Measurements from ENCODE around the gene TNFAIP8. TPM values are rescaled to one million over a fixed set of nuclear protein-coding genes. Genes with fewer than 3 reads are reported as not detected.

The TNFAIP8 gene
- total and polyA plus RNA-seq, 9 of the 15 experiments (the other 6 are each of a cell fraction or from before 2014, with no cell fraction given), result 29.9 to 52.2 (median 44.8) TPM

DNA sequence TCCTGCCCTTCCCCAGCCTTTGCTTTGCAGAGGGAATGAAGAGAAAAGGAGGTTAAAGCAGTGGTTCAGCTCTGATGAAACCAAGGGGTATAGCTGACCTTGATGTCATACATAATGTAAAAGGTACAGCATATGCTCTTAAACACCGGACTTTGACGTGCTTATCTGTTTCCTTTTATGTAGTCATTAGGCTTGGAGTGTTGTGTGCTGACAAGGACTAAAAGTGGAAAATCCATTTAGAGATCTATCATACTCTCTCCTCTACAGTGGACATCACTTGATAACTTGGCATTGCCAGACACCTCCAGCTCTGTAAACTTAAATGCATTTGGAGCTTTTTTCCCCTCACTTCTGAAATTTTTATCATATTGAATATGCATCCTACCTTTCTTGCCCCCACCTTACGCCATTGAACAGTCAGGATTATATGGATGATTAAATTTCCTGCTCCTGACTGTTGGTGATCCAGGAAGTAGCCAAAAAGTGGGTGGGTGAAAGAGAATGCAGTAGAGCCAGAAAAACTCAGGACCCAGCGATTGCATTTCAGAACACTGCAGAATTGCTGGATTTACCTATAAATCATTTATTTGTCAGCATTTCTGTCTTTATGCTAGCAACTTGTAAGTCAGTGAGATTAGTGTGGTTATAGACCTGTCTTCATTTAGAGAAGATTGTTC is 4.1 kb downstream of the TNFAIP8 start:
- FAIRE-seq (peak; percentile 55), ATAC-seq (peak; percentile 58), DNase-seq (ENCODE audit: extremely low read depth in 1 of 4, low spot score in 3 of 4) (peak in 1 of 4 experiments; percentile 49)
- peak overlapping the region; percentile 9; the same call in 1 of the 2 replicates for H3K4me2 ChIP-seq (ENCODE audit: insufficient read depth, low read length)
- TF ChIP-seq SAFB (IDR thresholded peaks at IDR 0.05; ENCODE audit: borderline replicate concordance, low read depth, low read length), result no peak
- no peak for TF ChIP-seq ATF1 (CRISPR knock-in tag; IDR thresholded peaks at IDR 0.05)
- TF ChIP-seq ATF1 (tag; IDR thresholded peaks at IDR 0.05), result 0 out of 2 replicates have a peak, but pooled peaks have one; percentile 16
- TF ChIP-seq TCF3 (CRISPR knock-in tag; IDR thresholded peaks at IDR 0.05), result peak; percentile 52; the same call in 1 of the 2 replicates
- TF ChIP-seq ARID1B (IDR thresholded peaks at IDR 0.05), result 0 out of 2 replicates have a peak, but pooled peaks have one; percentile 22
- TF ChIP-seq, protein P1, sequence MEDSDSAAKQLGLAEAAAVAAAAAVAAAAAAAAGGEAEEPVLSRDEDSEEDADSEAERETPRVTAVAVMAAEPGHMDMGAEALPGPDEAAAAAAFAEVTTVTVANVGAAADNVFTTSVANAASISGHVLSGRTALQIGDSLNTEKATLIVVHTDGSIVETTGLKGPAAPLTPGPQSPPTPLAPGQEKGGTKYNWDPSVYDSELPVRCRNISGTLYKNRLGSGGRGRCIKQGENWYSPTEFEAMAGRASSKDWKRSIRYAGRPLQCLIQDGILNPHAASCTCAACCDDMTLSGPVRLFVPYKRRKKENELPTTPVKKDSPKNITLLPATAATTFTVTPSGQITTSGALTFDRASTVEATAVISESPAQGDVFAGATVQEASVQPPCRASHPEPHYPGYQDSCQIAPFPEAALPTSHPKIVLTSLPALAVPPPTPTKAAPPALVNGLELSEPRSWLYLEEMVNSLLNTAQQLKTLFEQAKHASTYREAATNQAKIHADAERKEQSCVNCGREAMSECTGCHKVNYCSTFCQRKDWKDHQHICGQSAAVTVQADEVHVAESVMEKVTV (CRISPR knock-in tag; IDR thresholded peaks at IDR 0.05), result no peak
- TF ChIP-seq ILF3 (IDR thresholded peaks at IDR 0.05; ENCODE audit: borderline replicate concordance), result no peak
- TF ChIP-seq CREB1 (IDR thresholded peaks at IDR 0.05), result peak; percentile 73
- TF ChIP-seq CREB1 (CRISPR knock-in tag; IDR thresholded peaks at IDR 0.05), result peak; percentile 39; the same call in 1 of the 2 replicates
- no peak for TF ChIP-seq ZNF311 (CRISPR knock-in tag; IDR thresholded peaks at IDR 0.05)
- TF ChIP-seq CREM (IDR thresholded peaks at IDR 0.05; ENCODE audit: low read depth), result peak; percentile 68; the same call in 1 of the 2 replicates
- peak; percentile 57; the same call in 1 of the 2 replicates for TF ChIP-seq CBFA2T3 (IDR thresholded peaks at IDR 0.05)
- POLR2A ChIA-PET, result interaction anchor here (1.2 to 2.6 kb wide), 2 partner anchors 11 to 38 kb away, joined by 3 to 5 read pairs; no protein-coding TSS in a partner anchor
- H3K4me3 ChIP-seq, result no peak overlapping the region
- in situ Hi-C loops (cut with MboI) (no loop called here), intact Hi-C loops (cut with micrococcal nuclease) (no loop called here)
- no TSS peak for BruUV-seq (replicated peaks)
- no peak overlapping the region for H2AFZ ChIP-seq (ENCODE audit: low read depth, low read length)
- no peak overlapping the region; the same call in 2 of the 3 replicates for H3K27ac ChIP-seq (ENCODE audit: extremely low read depth, low read depth, low read length)
- 32% methylated on average over 4 of the region's 4 CpGs for WGBS (ENCODE audit: insufficient coverage, low coverage, missing lambda C conversion rate)
- H4K20me1 ChIP-seq (replicated peaks; ENCODE audit: control insufficient read depth, insufficient read depth, low read length), result no peaks in the 10 kb centered on the region
- H3K9me3 ChIP-seq (replicated peaks; ENCODE audit: control insufficient read depth, insufficient read depth, low read depth, low read length), result no peaks in the 10 kb centered on the region
- peaks cover 3% of the 10 kb centered on the region for H3K9me1 ChIP-seq (ENCODE audit: control insufficient read depth, insufficient read depth, low read length)
- no peaks in the 10 kb centered on the region; the same call in 1 of the 3 replicates for H3K36me3 ChIP-seq (ENCODE audit: control insufficient read depth, insufficient read depth, low read length)
- peaks cover 0 to 56% of the 10 kb centered on the region in 2 experiments; a peak in 4 of 5 replicates for H3K4me1 ChIP-seq (replicated peaks in 1 of 2; ENCODE audit: control insufficient read depth in 2 of 2, insufficient read depth in 2 of 2, low read length in 2 of 2)
- H3K9ac ChIP-seq (ENCODE audit: insufficient read depth in 1 of 2, low read depth in 2 of 2, low read length in 2 of 2), result no peak overlapping the region; a peak in 1 of 4 replicates
- H3K79me2 ChIP-seq (ENCODE audit: control insufficient read depth, insufficient read depth, low read length), result peaks cover 56% of the 10 kb centered on the region
- CTCF ChIA-PET (ENCODE audit: low intra/inter-chr PET ratio), result no interaction called here
- no peaks in the 10 kb centered on the region for H3K27me3 ChIP-seq (ENCODE audit: control insufficient read depth in 2 of 2, insufficient read depth in 2 of 2, low read length in 2 of 2)
